ENCODE data around the gene MCCC1.
"Not testable (repeated sequence)": the region's sequence is repeated elsewhere in the genome, so short reads cannot be mapped to it uniquely, and the experiment has no call there.

The MCCC1 gene

GRCh38 chr3:183044547-183045229 lies 54.6 kb downstream of the MCCC1 start:
- no peak for DNase-seq (ENCODE audit: low read depth)

GRCh38 chr3:183038757-183039156 lies 60.5 kb downstream of the MCCC1 start:
- no peak for DNase-seq (ENCODE audit: low read depth)

DNA sequence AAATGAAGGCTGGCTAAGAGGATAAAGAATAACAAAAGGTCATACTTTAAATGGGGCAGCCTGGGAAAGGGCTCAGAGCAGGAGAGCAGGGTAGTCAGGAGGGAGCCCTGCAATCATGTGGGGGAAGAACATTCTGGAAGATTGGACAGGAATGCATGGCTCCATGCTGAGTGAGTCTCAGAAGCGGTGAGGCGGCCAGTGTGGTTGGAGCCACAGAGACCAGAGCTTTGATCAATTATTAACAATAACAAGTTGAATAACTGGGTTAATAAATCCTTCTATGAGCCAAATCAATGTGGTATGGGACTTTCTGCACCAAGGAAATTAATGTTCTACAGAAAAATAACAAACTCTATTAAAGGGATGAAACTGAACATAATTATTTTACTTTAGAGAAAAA lies 61.1 kb downstream of the MCCC1 start:
- DNase-seq (ENCODE audit: low read depth) = no peak

DNA sequence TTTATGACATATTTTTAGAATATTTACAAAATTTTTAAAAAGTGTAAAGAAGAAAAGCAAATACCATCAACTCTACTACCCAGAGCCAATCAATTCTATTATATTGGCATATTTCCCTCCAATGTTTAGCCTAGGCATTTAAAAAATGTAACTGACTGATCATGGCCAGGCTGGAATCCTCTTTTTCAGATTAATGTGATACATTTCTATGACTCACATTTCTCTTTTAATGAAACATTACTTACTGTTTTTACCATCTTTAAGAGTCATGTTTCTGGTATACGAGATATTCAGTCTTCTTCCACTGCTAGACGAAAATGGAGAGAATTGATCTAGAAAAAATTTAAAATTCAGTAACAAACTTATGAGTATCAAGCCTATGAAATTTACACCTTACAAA lies 65.5 kb downstream of the MCCC1 start:
- DNase-seq (ENCODE audit: low read depth) = peak; percentile 23

- DNase-seq (ENCODE audit: low read depth) = no peak
These were observed 66.3 kb downstream of the MCCC1 start for GRCh38 chr3:183032880-183033555.

GRCh38 chr3:183031826-183032225 lies 67.5 kb downstream of the MCCC1 start:
- no peak for DNase-seq (ENCODE audit: low read depth)

DNA sequence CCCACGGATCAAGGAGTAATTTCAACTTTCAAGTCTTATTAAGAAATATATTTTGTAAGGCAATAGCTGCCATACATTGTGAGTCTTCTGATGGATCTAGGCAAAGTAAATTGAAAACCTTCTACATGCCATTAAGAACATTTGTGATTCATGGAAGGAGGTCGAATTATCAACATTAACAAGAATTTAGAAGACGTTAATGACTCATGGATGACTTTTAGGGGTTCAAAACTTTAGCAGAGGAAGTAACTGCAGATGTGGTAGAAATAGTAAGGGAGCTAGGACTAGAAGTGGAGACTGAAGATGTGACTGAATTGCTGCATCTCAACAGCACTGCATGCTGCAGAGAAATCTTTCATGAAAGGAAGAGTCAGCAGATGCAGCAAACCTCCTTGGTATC lies 70.9 kb downstream of the MCCC1 start:
- DNase-seq (ENCODE audit: low read depth) = no peak

GRCh38 chr3:183027276-183027675 lies 72.0 kb downstream of the MCCC1 start:
- no peak for DNase-seq (ENCODE audit: low read depth)

GRCh38 chr3:183022936-183023516 lies 76.3 kb downstream of the MCCC1 start:
- no peak for DNase-seq (ENCODE audit: low read depth)

DNA sequence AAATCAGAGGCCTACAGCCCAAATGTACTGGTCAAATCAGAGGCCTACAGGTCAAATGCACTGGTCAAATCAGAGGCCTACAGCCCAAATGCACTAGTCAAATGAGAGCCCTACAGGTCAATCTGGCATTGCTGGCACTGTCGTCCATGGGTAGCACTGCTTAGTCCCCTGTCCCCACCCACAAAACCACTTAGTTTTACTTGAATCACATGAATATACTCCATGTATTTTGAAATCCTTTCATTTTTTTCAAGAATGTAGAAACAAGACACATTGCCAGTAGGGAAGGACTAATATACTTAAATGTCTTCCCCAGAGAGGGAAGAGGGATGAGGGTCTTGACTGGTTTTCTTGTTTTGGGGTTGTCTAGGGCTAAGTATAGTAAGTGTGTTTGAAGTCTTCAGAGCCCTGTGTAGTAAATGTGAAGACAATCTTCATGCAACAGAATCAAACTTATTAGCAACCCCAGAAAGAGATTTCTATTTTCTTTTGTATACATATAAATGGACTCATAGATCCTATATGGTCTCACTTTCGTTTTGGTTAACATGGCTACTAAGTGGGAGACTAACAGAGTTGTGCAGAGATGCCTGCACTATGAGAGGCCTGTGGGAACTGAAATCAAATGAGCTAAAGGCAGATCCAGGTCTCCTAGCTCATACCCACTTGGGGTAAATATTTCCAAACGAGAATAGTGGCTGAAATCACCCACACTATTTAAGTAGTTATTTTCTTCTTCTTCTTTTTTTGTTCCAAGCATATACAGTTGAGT lies 80.7 kb downstream of the MCCC1 start:
- no peak for DNase-seq (ENCODE audit: low read depth)

DNA sequence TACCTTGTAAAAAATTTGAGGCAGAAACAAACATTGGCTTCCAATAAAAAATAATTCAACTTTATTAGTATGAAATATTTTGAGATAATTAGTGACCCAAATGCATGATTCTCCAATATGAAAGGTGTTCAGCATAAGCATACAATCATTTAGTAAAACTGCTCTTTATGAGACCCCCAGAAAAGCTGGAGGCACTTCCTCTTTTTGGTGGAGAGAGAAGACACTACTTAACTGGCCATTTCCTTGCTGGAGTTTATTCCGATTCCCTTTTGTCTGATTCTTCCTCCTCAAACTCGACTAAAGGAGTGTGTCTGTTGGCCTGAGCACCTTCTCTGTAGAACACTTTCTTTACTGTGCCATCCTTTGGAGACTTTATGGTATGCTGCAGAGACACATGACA lies 84.1 kb downstream of the MCCC1 start:
- DNase-seq (ENCODE audit: low read depth) = no peak

- DNase-seq (ENCODE audit: low read depth) = no peak
These were observed 85.4 kb downstream of the MCCC1 start for GRCh38 chr3:183013856-183014255.

DNA sequence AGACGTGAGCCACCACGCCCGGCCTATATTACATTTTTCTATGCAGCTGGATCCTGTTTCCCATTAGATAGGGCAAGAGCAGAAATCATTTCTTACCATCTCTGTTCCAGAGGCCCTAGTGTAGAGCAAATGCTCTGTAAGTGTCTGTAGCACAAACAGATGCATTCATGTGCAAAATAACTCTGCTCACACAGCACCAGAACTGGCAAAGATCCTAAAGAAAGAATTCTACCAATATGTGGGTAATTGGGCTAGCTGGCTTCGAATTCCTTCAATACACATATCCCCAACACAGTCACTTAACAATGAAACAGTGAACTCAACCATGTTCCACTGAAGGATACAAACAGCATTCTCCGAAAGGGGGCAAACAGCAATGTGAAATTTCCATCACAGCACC lies 86.2 kb downstream of the MCCC1 start:
- no peak for DNase-seq (ENCODE audit: low read depth)

DNA sequence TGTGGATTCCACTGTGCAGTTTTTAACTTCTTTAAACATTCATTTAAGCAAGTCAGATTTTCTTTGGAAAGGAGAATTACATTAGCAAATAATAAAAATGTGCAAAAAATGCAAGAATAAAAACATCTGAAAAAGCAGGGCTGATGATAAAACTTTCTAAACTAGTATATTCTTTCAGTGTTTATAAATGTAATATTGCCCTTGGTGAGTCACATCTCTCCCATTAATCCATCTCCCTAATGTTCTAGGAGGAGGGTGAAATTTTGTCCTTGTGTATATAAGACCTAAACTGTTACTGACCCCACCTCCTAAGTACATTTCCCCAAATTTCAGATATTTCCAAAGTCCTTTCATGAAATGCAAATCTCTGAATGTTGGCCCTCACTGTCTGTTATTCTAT lies 90.5 kb downstream of the MCCC1 start:
- DNase-seq (ENCODE audit: low read depth) = no peak

DNA sequence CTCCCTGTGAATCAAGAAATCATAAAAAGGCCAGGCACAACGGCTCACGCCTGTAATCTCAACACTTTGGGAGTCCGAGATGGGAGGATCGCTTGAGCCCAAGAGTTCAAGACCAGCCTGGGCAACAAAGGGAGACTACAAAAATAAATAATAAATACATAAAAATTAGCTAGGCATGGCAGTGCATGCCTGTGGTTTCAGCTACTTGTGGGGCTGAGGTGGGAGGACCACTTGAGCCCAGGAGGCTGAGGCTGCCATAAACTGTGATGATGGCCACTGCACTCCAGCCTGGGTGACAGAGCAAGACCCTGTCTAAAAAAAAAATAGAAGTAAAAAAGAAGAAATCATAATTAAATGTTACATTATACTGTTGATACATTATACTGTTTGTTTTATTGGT lies 91.0 kb downstream of the MCCC1 start:
- no peak for DNase-seq (ENCODE audit: low read depth)

- DNase-seq (ENCODE audit: low read depth) = no peak
These were observed 92.8 kb downstream of the MCCC1 start for GRCh38 chr3:183006396-183007002.

DNA sequence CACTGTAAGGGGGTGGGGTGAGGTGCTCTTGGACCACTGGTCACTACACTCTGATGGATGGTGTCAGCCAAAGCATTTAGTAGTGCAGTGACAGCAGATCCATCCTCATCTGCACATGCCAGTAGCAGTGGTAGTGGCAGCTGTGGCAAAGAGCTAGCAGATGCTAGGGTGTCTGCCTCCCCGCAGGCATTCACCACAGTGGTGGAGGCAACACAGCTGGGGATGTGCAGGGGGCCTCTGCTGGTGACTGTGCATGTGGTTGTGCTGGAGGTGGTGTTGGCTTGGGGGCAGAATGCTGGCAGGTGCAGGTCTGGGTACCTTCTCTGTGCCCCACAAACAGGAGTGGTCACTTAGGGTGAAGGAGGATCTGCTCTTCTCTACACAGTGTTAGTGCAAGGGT lies 99.5 kb downstream of the MCCC1 start:
- DNase-seq (ENCODE audit: low read depth) = no peak

GRCh38 chr3:182993486-182994201 lies 105.7 kb downstream of the MCCC1 start:
- not testable (repeated sequence) for DNase-seq (ENCODE audit: low read depth)

DNA sequence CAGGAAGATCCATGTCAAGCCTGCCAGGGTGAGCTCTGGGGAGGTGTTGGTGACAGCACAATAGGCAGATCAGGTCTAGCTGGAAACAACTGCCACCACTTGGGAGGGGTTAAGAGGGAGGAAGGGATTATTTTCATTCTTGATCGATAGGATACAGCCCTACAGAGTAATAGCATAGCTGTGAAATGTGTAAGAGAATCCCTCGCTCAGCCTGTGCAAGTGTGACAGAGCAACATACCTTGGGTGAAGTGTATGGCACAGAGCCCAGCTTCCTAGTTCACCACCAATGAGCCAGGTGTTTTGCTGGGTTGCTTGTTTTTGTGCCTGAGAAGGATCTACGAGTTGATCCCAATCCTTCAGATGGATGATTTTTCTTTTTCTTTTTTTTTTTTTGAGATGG lies 109.7 kb downstream of the MCCC1 start:
- DNase-seq (ENCODE audit: low read depth) = no peak

GRCh38 chr3:182986021-182986420 lies 113.3 kb downstream of the MCCC1 start:
- no peak for DNase-seq (ENCODE audit: low read depth)

GRCh38 chr3:182983876-182984275 lies 115.4 kb downstream of the MCCC1 start:
- no peak for DNase-seq (ENCODE audit: low read depth)

- no peak for DNase-seq (ENCODE audit: low read depth)
These were observed 118.3 kb downstream of the MCCC1 start for GRCh38 chr3:182981038-182981380.

All from non-pigmented ciliary epithelial cell (primary cell).